ENCODE data around the gene LGALS7.
"Not testable (repeated sequence)": the region's sequence is repeated elsewhere in the genome, so short reads cannot be mapped to it uniquely, and the experiment has no call there.

LGALS7 gene

DNA sequence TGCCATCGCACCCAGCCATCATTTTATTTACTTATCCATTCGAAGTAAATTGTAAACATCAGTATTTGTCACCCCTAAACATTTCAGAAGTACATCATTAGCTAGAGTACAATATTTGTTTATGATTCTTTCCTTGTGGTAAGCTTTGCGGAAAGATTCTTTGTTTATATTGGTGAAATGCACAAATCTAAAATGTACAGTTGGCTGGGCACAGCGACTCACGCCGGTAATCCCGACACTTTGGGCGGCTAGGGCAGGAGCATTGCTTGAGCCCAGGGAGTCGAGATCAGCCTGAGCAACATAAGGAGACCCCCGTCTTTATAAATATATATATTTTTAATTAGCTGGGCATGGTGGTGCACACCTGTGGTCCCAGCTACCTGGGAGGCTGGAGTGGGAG lies 25.8 kb upstream of the LGALS7 start:
- DNase-seq: no peak

- DNase-seq: not testable (repeated sequence)
These were observed 24.5 kb upstream of the LGALS7 start for GRCh38 chr19:38797781-38798180.

- no peak for DNase-seq
These were observed 22.8 kb upstream of the LGALS7 start for GRCh38 chr19:38796154-38796553.

DNA sequence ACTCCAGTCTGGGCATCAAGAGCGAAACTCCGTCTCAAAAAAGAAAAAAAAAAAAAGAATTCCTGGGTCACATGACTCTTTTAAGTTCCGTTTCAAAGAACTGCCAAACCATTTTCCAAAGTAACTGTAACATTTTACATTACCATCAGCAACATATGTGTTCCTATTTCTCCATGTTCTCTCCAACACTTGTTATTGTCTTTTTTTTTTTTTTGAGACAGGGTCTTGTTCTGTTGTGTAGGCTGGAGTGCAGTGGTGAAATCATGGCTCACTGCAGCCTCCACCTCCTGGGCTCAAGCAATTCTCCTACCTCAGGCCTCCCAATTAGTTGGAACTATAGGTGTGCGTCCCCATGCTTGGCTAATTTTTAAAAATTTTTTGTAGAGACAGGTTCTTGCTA lies 22.2 kb upstream of the LGALS7 start:
- no peak for DNase-seq

DNA sequence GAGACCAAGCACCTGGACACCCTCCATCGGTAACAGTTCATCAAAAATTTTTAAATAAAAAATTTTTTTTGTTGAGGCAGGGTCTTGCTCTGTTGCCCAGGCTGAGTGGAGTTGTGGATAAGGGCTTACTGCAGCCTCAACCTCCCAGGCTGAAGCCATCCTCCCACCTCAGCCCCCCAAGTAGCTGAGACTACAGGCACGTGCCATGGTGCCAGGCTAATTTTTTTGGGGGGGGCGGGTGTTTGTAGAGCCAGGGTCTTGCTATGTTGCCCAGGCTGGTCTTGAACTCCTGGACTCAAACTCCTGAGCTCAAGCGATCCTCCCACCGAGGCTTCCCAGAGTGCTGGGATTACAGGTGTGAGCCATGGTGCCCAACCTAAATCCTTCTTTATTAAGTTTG lies 20.4 kb upstream of the LGALS7 start:
- no peak for DNase-seq

- no peak for DNase-seq
These were observed 19.9 kb upstream of the LGALS7 start for GRCh38 chr19:38793177-38793576.

DNA sequence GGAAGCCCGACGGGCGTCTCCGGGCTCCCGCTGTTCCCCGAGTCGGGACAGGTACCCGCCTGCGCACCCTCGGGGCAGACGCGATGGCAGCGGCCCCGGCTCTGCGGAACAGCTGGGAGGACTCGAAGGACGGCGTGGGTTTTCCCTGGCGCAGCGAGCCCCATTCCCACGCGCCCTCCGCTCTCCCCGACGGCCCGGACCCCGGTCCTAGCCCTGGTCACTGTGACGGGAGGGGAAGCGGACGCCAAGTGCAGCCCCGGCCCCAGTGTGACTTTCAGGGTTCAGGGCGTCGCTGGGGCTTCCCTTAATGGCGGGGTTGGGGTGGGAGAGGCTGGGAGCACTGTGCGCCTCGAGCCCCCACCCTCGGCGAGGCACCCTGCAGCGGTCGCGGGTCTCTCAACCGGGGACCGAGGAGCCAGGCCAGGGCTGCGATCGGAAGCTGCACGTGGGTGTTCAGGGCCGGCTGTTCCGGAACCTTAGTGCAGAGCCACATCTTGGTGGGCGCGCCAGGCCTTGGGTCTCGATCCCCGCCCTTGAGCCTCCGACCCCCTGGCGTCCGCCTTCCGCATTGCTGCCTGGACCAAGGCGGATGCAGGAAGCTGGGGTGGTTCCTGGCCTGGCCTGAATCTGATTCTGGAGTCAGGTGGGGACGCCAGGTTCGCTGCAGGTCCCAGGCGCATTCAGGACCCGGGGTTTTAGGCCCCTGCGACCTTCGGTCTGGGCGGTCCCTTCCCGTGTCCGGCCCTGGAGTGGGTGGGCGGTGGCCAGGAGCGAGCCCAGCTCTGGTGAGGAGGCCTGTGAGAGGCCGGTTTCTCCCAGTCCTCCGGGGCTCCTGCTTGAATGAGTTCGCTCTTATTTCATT lies 19.2 kb upstream of the LGALS7 start:
- DNase-seq: peak; percentile 47

DNA sequence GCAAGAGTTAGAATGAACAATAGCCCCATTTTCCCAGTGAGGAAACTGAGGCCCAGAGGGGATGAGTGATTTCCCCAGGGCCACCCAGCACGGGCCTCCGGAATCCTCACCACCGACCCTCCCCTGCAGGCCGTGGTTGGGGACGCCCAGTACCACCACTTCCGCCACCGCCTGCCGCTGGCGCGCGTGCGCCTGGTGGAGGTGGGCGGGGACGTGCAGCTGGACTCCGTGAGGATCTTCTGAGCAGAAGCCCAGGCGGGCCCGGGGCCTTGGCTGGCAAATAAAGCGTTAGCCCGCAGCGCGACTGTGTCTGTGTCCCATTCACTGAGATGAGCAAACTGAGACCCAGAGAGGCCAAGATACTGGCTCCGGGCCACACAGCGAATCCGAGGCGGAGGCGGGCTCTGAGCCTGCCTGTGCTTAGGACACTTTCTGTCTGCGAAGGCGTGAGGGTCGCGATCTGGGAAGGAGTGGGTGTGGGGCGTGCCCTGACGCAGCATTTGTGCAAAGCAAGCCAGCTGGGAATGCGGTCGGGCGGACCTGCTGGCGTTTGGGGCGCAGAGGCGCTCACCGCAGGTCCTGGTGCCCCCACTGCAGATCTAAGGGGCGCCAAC lies 18.2 kb upstream of the LGALS7 start:
- not testable (repeated sequence) for DNase-seq

DNA sequence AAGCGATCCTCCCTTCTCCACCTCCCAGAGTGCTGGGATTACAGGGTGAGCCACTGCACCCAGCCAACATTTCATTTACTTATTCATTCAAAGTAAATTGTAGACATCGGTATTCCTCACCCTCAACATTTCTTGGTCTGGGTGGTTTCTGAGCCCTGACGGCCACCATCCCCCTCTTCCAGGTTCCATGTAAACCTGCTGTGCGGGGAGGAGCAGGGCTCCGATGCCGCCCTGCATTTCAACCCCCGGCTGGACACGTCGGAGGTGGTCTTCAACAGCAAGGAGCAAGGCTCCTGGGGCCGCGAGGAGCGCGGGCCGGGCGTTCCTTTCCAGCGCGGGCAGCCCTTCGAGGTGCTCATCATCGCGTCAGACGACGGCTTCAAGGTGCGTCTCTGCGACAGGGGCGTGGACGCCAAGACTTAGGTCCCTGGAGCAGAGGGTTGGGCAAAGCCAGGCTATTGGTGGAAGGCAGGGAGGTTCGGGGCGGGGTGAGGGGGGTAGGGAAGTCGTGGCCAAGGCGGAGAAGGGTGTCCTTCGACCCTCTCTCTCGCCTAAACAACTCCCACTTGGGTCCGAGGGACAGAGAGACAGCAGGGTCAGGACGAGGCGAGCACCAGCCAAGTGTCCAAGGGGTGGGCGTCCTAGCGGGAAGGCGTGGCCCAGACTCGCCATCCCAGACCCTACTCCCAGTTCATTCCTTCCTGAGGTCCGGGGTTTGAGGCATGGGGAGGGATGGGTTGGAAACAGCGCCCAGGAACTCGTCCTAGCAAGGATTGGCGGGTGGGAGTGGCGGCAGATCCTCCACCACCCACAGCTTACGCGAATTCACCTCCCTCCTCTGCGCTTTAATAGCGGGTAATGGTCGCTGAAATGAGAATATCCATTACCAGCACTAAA lies 17.4 kb upstream of the LGALS7 start:
- not testable (repeated sequence) for DNase-seq

- no peak for DNase-seq
These were observed 15.3 kb upstream of the LGALS7 start, which contains the start of gene LGALS7B for GRCh38 chr19:38788478-38789243. LGALS7B (plus strand) TSS chr19:38789200; CDS start chr19:38789227, 27 bp downstream.

GRCh38 chr19:38786572-38787265 lies 13.4 kb upstream of the LGALS7 start:
- no peak for DNase-seq

GRCh38 chr19:38786061-38786460 lies 12.7 kb upstream of the LGALS7 start:
- not testable (repeated sequence) for DNase-seq

- DNase-seq: no peak
These were observed 11.9 kb upstream of the LGALS7 start for GRCh38 chr19:38785187-38785699.

GRCh38 chr19:38784224-38784623 lies 10.9 kb upstream of the LGALS7 start:
- DNase-seq: no peak

- DNase-seq: not testable (repeated sequence)
These were observed 8.9 kb upstream of the LGALS7 start for GRCh38 chr19:38782212-38782611.

DNA sequence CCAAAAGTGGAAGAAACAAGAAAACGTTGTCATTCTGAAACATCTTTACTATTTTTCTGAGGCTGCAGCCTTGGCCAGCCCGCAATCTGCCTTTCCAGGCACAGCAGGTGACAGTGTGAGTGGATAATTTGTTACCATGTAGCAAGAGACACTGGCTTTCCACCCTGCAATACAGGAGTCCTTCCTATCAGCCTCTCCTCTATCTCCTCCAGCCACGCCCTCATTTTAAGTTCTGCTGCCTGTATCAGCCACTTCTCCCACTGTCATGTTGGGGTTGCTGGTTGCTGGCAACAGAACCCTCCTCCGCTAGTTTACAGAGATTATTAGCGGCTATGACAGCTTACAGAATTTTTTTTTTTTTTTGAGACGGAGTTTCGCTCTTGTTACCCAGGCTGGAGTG lies 7.7 kb upstream of the LGALS7 start:
- no peak for DNase-seq

DNA sequence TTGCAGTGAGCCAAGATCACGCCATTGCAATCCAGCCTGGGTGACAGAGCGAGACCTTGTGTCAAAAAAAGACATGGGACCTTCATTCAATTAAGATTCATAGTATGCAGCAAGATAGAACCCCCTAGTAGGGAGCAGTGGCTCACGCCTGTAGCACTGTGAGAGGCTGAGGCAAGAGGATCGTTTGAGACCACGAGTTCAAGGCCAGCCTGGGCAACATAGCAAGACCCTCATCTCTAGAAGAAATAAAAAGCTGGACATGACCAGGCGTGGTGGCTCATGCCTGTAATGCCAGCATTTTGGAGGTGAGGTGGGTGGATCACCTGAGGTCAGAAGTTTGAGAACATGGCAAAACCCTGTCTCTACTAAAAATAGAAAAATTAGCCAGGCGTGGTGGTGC lies 7.1 kb upstream of the LGALS7 start:
- DNase-seq: no peak

GRCh38 chr19:38778733-38779132 lies 5.4 kb upstream of the LGALS7 start:
- DNase-seq: no peak

GRCh38 chr19:38774181-38774950 lies 1.0 kb upstream of the LGALS7 start:
- no peak for DNase-seq

DNA sequence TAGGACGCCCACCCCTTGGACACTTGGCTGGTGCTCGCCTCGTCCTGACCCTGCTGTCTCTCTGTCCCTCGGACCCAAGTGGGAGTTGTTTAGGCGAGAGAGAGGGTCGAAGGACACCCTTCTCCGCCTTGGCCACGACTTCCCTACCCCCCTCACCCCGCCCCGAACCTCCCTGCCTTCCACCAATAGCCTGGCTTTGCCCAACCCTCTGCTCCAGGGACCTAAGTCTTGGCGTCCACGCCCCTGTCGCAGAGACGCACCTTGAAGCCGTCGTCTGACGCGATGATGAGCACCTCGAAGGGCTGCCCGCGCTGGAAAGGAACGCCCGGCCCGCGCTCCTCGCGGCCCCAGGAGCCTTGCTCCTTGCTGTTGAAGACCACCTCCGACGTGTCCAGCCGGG lies 1.7 kb downstream of the LGALS7 start:
- DNase-seq: not testable (repeated sequence)

GRCh38 chr19:38770949-38771275 lies 2.4 kb downstream of the LGALS7 start:
- DNase-seq: not testable (repeated sequence)

Measured in CD4-positive, alpha-beta T cell treated with Interleukin-6 for 4 hours (primary cell).